ENCODE data around the gene CFAP99. TPM values are rescaled to one million over a fixed set of nuclear protein-coding genes. Genes with fewer than 3 reads are reported as not detected.

The CFAP99 gene
- total and polyA plus RNA-seq, 2 donors (not counting 1 experiment from before 2014, with no cell fraction given) = under 0.01 TPM; not detected in 1

DNA sequence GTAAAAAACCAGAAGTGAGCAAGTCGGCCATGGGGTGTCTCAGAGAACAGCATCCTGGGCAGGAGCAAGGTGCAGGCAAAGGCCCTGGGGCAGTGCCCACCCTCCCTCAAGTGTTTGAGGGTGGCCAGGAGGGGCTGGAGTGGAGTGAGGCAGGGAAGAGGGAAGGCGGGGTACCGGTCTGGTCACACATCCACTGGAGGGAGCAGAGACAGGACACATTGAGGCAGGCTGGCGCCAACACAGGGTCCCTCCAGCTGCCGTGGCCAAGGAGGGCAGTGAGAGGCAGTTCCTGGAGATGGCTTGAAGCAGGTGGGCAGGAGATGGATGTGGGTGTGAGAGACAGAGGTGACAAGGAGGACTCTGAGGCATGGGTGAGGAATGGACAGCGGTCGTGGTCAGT is 29.8 kb downstream of the CFAP99 start:
- no peak for DNase-seq (ENCODE audit: low read depth in 2 of 2)
- Histone ChIP-seq H3K79me2 (ENCODE audit: control insufficient read depth, insufficient read depth, low read length) (no peaks in the 10 kb centered on the region), H3K27me3 (ENCODE audit: control insufficient read depth, insufficient read depth, low read length) (peaks cover 5% of the 10 kb centered on the region), H3K36me3 (ENCODE audit: control insufficient read depth, insufficient read depth, low read length) (no peaks in the 10 kb centered on the region), H3K4me1 (ENCODE audit: control insufficient read depth, extremely low read depth, insufficient read depth, low read length) (no peaks in the 10 kb centered on the region), H4K20me1 (ENCODE audit: control insufficient read depth, extremely low read depth, insufficient read depth, low read length) (no peaks in the 10 kb centered on the region), H3K9ac (ENCODE audit: insufficient read depth, low read length) (no peak overlapping the region), H3K4me2 (ENCODE audit: extremely low read depth, insufficient read depth, low read length) (no peak overlapping the region), H3K9me3 (ENCODE audit: control insufficient read depth, insufficient read depth, low read depth, low read length) (no peaks in the 10 kb centered on the region), H3K4me3 (replicated peaks in 1 of 4; ENCODE audit: control extremely low read depth in 1 of 4, insufficient read depth in 1 of 4, low read depth in 3 of 4, low read length in 4 of 4) (no peak overlapping the region), H2AFZ (ENCODE audit: low read length) (no peak overlapping the region), H3K27ac (ENCODE audit: insufficient read depth, low read length) (no peak overlapping the region)
- TF ChIP-seq EZH2 (IDR thresholded peaks at IDR 0.05; ENCODE audit: low read length, missing control alignments) = no peak
- TF ChIP-seq, protein P1, sequence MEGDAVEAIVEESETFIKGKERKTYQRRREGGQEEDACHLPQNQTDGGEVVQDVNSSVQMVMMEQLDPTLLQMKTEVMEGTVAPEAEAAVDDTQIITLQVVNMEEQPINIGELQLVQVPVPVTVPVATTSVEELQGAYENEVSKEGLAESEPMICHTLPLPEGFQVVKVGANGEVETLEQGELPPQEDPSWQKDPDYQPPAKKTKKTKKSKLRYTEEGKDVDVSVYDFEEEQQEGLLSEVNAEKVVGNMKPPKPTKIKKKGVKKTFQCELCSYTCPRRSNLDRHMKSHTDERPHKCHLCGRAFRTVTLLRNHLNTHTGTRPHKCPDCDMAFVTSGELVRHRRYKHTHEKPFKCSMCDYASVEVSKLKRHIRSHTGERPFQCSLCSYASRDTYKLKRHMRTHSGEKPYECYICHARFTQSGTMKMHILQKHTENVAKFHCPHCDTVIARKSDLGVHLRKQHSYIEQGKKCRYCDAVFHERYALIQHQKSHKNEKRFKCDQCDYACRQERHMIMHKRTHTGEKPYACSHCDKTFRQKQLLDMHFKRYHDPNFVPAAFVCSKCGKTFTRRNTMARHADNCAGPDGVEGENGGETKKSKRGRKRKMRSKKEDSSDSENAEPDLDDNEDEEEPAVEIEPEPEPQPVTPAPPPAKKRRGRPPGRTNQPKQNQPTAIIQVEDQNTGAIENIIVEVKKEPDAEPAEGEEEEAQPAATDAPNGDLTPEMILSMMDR (conservative IDR thresholded peaks at IDR 0.05 in 1 of 2, IDR thresholded peaks at IDR 0.05 in 1 of 2; ENCODE audit: low read depth in 1 of 2, low read length in 2 of 2) = no peak

DNA sequence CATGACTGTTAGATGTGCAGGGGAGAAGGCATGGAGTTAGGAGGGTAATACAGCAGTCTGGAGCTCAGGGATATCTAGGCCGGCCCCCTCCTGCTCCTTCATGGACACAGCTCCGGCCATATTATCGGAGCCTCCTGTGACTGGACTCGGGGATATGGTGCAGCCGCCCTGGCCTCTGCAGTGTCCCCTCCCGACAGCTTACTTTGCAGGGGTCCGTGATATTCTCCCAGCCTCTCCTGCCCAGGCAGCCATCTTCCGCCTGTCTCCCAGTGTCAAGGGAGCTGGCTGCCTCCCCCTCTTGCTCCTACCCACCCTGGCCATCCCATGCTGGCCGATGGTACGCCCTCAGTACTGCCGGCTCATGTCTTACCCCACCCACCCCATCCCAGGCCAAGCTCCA is 30.3 kb downstream of the CFAP99 start:
- Histone ChIP-seq H3K4me2 (ENCODE audit: extremely low read depth, insufficient read depth, low read length) (no peak overlapping the region), H2AFZ (ENCODE audit: low read length) (no peak overlapping the region), H3K27me3 (ENCODE audit: control insufficient read depth, insufficient read depth, low read length) (peaks cover 5% of the 10 kb centered on the region), H3K79me2 (ENCODE audit: control insufficient read depth, insufficient read depth, low read length) (no peaks in the 10 kb centered on the region), H3K9me3 (ENCODE audit: control insufficient read depth, insufficient read depth, low read depth, low read length) (no peaks in the 10 kb centered on the region), H3K9ac (ENCODE audit: insufficient read depth, low read length) (no peak overlapping the region), H3K36me3 (ENCODE audit: control insufficient read depth, insufficient read depth, low read length) (no peaks in the 10 kb centered on the region), H3K4me3 (replicated peaks in 1 of 4; ENCODE audit: control extremely low read depth in 1 of 4, insufficient read depth in 1 of 4, low read depth in 3 of 4, low read length in 4 of 4) (no peak overlapping the region), H3K27ac (ENCODE audit: insufficient read depth, low read length) (no peak overlapping the region), H4K20me1 (ENCODE audit: control insufficient read depth, extremely low read depth, insufficient read depth, low read length) (no peaks in the 10 kb centered on the region), H3K4me1 (ENCODE audit: control insufficient read depth, extremely low read depth, insufficient read depth, low read length) (no peaks in the 10 kb centered on the region)
- DNase-seq (ENCODE audit: low read depth in 2 of 2) = no peak
- TF ChIP-seq, protein P1 (conservative IDR thresholded peaks at IDR 0.05 in 1 of 2, IDR thresholded peaks at IDR 0.05 in 1 of 2; ENCODE audit: low read depth in 1 of 2, low read length in 2 of 2) = no peak
- no peak for TF ChIP-seq EZH2 (IDR thresholded peaks at IDR 0.05; ENCODE audit: low read length, missing control alignments)

DNA sequence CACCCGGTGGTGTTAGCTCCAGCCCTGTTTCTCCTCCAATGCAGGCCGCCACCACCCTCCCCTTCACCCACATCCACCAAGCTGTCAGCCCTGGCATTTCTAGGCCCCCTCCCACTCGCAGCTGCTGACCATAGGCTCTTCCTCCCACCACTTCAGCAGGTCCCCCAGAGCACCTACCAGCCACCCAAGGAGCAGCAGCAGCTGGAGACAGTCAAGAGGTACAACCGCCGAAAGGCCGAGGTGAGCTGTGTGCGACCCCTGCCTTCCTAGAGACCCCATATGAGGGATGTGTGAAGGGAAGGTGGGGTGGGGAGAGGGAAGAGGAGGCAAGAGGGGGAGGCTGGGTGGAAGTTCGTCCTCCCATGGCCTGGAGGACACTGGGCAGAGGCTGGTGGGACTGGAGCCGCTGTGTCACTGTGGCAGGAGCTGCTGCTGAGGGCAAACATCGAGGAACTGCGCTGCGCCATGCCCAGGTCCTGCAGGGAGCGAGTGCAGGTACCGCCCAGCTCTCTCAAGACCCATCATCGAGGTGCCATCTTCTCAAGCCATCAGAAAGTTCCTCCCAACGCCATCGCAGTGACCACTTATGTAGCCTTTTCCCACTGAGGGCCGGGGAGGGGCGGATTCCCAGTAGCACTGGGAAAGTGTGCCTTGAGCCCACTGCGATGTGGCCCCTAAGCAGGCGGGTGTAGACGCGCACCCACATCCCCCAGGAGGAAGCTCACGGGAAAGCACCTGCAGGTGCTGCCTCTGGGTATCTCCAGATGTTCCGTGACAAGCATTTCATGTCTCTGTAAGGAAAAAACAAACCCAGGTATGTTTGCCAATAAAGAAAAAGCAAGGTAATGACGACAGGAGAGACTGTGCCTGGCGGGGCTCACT is 31.0 kb downstream of the CFAP99 start:
- Histone ChIP-seq H2AFZ (ENCODE audit: low read length) (no peak overlapping the region), H4K20me1 (ENCODE audit: control insufficient read depth, extremely low read depth, insufficient read depth, low read length) (no peaks in the 10 kb centered on the region), H3K9me3 (ENCODE audit: control insufficient read depth, insufficient read depth, low read depth, low read length) (no peaks in the 10 kb centered on the region), H3K4me2 (ENCODE audit: extremely low read depth, insufficient read depth, low read length) (no peak overlapping the region), H3K79me2 (ENCODE audit: control insufficient read depth, insufficient read depth, low read length) (no peaks in the 10 kb centered on the region), H3K36me3 (ENCODE audit: control insufficient read depth, insufficient read depth, low read length) (no peaks in the 10 kb centered on the region), H3K4me1 (ENCODE audit: control insufficient read depth, extremely low read depth, insufficient read depth, low read length) (no peaks in the 10 kb centered on the region), H3K27me3 (ENCODE audit: control insufficient read depth, insufficient read depth, low read length) (peaks cover 5% of the 10 kb centered on the region), H3K9ac (ENCODE audit: insufficient read depth, low read length) (no peak overlapping the region), H3K4me3 (replicated peaks in 1 of 4; ENCODE audit: control extremely low read depth in 1 of 4, insufficient read depth in 1 of 4, low read depth in 3 of 4, low read length in 4 of 4) (no peak overlapping the region), H3K27ac (ENCODE audit: insufficient read depth, low read length) (no peak overlapping the region)
- TF ChIP-seq, protein P1 (conservative IDR thresholded peaks at IDR 0.05 in 1 of 2, IDR thresholded peaks at IDR 0.05 in 1 of 2; ENCODE audit: low read depth in 1 of 2, low read length in 2 of 2) = no peak
- no peak for TF ChIP-seq EZH2 (IDR thresholded peaks at IDR 0.05; ENCODE audit: low read length, missing control alignments)
- no peak for DNase-seq (ENCODE audit: low read depth in 2 of 2)

Measured in fibroblast of lung (primary cell).